Stimulated activated CD4-positive, alpha-beta T cell treated with anti-CD3 and anti-CD28 coated beads, Interleukin-1b, Interleukin-23, amount 100 ng/mL, for 4 hours (primary cell): Measurements from ENCODE around the gene CHST3.

Experiments used
- DNase-seq, 2 donors: peaks; one replicate each; pipeline ENCODE4 v3.0.0-alpha.2; 2020; ENCODE audit warnings: low read depth in 2 of 2

Gene CHST3

DNA sequence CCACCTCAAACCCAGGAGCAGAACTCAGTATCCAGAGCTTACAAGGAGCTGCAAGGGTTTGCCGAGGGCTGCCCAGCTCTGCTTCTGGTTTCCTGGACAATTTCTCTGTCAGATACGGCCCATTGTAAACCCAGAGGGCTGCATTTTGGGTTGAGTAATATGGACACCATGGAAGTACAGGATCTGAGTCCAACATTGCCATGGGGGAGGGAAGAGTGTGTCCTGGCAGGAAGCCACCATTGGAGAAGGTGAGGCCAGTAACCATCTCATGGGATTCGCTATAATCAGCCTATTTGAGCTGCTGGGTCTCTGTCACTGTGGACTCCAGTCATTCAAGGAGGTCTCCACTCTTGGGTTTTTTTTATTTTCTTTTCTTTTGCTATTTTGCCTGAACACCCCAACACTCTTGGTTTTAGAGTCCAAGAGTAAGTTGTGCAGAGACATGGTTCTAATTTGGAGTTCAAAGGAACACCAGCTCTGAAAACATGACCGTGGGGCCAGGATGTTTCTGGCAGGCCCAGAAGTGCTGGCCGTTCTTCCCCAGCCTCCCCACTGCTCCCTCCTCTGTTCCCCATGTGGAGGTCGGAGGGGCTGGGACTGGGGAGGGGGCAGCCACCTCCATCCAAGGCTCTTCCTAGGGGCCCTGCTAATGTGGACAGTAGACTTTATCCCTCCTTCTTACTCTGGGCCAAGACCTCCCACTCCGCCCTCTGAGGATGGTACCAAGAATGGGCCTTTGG lies 46.2 kb downstream of the CHST3 start:
- DNase-seq: no peak

- no peak for DNase-seq
Measured at GRCh38 chr10:72011016-72011415, 46.8 kb downstream of the CHST3 start.

DNA sequence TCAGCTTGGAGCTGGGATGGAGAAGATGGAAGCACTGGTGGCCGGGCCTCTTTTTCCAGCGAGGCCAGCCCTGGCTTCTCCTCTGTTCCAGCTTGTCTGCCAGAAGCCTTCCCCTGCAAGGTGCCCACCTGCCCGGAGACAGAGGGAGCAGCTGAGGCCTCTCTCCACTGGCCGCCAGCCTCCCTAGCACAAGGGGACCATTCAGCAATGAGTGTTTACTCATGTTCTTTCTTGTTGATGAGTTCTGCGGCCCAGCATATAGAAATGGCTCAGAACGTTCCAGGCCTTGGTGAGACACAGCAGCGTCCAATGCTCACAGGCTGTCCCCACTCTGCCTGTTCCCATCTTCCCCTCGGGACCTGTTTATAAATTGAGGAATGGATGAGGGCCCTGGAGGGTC lies 47.3 kb downstream of the CHST3 start:
- DNase-seq: no peak

- no peak for DNase-seq
Measured at GRCh38 chr10:72011976-72012512, 47.8 kb downstream of the CHST3 start.

DNA sequence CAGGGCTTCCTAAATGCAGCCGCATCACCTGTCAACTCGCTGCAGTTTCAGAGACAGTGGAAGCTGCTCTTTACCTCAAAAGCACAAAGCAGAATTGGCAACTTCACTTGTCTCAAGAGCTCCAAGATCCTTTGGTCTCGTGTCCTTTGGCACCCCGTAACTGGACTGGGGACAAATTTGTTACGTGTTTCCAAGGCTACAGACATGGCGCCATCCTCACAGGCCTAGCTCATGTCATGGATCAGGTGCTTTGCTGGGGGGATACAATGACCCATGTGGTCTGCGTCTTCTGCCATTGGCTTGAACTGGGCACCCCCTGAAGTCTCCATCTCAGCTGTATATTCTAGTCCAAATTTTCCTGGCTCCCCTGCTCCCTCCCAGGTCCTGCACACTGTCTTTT lies 48.6 kb downstream of the CHST3 start:
- DNase-seq: no peak

DNA sequence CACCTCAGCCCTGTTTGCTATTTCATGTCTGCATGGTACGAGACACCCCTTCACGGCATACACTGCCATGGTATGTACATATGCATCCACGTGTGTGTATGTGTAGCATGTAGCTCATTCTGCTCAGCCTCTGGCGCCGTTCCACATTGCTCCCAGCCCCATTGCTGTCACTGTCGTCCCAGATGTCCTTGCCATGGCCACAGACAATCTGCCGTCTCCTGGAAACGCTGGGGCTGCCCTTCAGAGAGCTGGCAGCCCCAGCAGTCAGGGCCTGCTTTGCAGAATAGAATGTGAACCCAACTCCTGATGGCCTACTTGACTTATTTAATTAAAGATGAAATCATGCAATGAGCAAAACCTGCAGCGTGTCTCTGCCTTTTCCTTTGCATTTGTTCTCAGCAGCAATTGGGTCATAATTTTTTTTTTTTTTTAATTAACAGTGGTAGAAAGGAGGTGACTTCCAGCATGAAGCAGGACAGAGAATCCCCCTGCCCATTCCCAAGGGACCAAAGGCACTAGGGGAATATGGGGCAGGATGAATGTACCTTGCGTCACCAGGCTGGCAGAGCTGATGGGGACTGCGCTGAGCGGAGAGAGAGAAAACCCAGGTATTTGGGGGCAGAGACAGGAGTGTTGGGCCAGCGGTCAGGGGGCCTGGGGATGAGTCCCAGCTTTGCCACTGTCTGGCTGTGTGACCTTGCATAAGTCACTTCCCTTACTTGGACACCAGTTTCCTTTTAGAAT lies 49.2 kb downstream of the CHST3 start:
- no peak for DNase-seq

DNA sequence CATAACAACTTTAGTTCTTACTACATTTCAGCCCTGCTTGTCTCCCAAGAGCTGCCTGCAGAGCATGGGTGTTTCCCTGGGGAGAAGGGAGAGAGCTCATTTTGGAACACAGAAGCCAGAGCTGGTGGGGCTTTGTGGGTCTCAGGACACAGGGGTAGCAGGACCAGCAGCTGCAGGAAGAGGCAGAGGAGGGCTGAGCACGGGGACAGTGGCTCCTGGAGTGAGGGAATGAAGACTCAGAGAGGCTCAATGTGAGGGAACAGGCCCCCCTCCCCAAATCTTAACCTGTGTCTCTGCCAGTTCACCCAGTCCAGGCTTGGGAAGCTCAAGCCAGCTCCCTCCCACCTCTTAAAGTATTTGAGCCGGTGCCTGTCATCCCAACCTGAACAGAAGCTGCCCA lies 50.0 kb downstream of the CHST3 start:
- DNase-seq: no peak

DNA sequence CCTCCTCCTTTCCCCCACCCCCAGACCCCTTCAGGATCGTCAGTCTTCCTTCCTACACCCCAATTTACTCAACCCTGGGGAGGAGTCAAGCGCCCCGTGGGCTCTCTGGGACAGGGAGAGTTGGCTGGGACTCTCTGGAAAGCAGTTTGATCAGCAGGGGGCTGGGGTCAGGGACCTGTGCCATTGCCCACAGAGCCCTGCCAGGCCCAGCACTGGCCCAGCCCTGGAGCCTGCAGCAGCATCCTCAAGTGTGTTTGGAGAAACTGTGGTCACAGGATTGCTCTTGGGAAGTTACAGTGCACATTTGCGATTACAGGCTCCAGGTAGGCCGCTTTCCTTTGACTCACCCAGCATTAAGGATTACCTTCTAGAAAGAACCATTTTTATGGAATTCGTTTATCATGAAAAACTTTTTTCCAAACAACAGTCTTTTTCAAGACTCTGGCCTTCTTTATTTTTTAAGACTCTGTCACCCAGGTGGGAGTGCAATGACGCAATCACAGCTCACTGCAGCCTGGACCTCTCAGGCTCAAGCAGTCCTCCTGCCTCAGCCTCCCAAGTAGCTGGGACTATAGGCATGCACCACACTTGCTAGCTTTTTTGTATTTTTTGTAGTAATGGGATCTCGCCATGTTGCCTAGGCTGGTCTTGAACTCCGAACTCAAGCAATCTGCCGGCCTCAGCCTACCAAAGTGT lies 50.7 kb downstream of the CHST3 start:
- no peak for DNase-seq

DNA sequence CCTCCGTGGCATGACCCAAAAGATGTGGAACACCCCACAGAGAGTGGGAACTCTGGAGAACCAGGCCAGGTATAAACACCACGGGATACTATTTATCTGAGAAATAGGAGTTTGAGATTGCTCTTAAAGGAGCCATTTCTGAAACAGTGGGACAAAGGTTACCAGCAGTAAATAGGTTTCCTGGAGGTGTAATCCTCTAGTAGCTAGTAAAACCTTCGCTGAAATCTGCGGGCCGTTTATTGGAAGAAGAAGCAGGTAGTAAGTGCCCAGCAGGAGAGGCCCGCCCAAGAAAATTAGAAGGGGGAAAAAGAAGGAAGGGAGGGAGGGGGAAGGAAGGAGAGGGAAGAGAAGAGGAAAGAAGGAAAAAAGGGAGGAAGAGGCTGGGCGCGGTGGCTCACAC lies 51.6 kb downstream of the CHST3 start:
- no peak for DNase-seq

DNA sequence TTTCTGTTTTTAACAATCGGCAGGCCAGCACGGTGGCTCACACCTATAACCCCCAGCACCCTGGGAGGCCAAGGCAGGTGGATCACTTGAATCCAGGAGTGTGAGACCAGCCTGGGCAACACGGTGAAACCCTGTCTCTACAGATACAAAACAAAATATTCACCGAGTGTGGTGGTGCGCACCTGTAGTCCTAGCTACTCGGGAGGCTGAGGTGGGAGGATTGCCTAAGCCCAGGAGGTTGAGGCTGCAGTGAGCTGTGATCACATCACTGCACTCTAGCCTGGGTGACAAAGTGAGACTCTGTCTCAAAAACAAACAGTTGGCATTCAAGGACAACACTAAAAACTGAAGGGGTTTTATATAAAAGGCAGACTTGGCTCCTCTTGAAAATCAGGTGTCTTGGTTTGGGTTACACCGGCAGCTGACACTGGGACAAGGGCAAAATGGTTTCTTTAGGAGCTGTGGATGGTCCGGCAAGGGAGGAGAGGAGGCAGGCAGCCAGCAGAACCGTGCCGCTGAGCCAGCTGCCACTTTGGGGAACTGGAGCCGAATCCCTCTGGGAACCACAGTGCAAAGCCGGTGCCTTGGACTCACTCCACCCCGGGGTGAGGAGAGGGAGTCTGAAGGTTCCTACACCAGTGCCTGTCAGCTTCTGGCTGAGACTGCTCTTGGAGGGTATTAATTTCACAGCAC lies 52.6 kb downstream of the CHST3 start:
- DNase-seq: no peak

DNA sequence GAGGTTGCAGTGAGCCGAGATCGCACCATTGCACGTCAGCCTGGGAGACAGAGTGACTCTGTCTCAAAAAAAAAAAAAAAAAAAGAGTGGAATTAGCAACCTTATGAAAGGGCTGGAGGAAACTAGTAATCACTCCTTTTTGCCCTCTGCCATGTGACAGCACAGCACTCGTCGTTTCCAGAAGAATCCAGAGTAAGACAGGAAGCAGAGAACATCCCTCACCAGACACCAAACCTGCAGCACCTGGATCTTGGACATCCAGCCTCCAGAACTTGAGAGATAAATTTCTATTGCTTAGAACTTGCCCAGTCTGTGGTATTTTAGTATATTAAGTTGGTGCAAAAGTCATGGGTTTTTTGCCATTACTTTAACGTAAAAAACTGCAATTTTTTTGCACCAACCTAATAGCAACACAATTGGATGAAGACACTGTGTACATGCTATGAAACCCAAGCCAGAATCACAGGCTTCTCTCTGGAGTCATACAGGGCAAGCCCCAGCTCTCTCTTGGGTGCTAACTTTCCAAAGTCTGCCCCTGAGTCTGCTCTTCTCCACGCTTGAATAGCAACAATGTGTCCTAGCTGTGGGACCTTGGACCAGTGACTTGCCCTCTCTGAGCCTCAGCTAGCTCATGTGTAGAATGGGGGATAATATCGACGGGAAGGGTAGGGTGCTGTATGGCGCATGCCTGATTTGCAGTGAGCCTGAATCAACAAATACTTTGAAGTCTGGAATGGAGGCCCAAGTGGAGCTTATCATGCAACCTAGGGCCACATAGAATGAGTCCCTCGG lies 55.1 kb downstream of the CHST3 start:
- no peak for DNase-seq

DNA sequence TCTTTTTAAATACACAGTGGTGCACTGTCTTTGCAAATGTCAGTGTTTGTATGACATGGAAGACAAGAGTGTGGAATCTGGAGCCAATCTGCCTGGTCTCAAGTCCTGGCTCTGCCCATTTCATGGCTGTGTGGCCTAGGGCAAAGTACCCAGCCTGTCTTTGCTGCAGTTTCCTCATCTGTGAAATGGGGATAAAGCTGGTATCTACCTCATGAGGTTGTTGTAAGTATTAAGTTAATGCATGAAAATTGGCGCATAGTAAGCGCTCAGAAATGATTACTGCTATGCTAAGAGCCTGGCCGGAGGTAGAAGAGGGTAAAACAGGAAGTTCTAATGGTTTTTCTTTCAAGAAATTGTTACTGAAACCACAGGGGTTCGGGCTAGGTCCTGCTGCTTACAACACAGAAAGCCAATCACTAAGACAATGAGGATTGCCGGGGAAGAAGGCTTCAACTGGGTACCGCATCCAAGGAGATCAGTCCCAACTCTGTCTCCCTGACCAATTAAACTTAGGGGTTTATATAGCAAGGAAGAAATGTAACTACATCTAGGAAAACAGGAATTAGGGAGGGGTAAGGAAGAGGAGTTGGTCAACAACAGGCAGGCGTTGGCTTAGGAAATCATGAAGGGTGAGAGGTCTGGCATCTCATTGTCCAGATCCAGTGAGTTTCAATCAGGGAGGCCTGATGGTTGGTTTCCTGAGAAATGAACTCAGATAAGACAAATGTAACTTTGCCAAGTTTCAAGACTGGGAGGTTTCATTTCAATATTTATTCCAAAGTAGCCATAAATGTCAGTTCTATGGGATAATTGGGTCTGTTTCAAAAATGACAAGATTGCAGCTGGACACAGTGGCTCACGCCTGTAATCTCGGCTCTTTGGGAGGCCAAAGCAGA lies 57.0 kb downstream of the CHST3 start:
- DNase-seq: no peak

GRCh38 chr10:72022228-72022627 lies 58.0 kb downstream of the CHST3 start:
- no peak for DNase-seq

DNA sequence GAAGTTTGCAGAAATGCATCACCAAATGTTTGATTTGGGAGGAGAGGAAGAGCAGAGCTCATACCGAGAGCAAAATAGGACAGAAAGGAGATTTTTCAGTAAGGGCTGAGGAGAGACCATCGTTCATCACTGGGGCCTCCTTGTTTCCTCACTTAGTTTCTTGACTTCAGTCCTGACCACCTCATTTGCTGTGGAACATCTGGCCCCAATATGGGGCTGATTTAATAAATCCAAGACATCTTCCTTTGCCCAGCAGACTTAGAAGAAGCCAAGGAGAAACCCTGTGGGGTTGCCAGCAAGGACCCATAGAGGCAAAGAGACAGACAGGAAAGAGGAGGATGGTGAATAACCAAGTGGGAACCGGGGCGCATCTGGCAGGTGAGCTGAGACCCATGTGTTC lies 60.4 kb downstream of the CHST3 start:
- no peak for DNase-seq

DNA sequence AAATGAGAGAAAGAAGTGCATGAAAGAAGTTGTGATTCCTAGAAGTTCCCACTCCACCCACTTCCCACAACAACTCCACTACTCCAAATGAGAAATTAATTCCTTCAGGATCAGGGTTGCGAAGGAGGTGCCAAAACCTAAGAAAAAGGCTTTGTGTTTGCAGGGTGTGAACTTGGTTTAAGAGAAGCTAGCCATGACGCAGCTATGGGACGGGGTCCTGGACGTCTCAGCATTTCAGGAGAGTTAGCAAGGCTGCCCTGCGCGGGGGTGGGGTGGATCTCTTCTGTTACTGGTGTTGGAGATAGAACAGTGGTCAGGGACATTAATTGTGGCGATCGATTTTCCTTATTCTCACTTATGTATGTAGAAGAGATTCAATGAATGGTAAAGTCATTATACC lies 61.2 kb downstream of the CHST3 start:
- DNase-seq: no peak

DNA sequence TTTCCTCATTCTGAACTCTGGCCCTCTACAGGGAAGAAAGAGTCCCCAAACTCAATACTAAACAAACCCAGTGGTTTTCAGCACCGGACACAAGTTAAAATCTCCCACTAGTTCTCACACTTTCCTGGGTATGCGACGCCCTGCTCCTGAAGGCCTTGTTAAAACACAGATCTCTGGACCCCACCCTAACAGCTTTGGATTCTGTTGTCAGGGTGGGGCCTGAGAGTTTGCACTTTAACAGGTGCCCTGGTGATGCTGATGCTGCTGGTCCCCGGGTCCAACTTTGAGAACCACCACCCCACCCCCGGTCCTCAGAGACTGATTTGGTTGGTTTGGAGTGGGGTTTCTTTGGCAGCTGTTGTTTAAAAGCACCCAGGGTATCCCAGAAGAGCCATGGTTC lies 61.6 kb downstream of the CHST3 start:
- DNase-seq: no peak

- DNase-seq: no peak
Measured at GRCh38 chr10:72026278-72027111, 62.3 kb downstream of the CHST3 start.

DNA sequence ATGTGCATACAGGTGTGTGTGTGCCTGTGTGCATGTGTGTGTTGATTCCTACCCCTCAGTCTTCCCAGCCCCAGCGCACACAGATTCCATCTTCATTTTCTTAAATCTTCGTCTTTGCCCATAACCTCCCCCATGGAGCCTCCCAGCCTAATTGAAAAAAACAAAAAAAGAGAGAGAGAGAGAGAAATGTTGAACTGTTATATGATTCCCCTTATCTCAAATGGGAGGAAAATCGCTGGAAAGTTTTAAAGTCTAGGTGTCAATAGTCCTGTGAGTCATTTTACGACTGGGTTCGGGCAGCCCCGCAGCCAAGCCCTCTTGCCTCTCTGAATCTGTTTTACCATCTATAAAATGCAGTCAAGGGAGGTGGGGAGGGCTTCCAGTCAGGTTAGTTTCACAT lies 63.3 kb downstream of the CHST3 start:
- DNase-seq: no peak

DNA sequence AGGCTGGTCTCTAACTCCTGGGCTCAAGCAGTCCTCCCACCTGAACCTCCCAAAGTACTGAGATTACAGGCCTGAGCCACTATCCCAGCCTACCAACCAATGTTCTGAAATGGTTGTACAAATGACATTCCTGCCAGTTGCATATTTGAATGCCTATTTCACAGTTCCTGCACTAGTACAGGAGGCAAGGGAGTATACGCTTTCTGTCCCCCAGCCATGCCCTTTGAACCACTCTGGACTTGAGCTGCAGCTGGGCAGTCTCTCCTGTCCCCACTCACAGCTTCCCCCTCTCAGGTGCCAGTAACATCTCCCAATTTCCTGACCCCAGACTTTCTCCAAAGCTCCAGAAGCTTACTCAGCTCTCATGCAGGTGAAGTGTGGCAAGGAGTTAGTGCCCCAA lies 65.2 kb downstream of the CHST3 start:
- DNase-seq: no peak
